G401 (cell line): ENCODE measurements around the gene NAXD. TPM values are rescaled to one million over a fixed set of nuclear protein-coding genes. Genes with fewer than 3 reads are reported as not detected.
"Not testable (repeated sequence)": the region's sequence is repeated elsewhere in the genome, so short reads cannot be mapped to it uniquely, and the experiment has no call there.

Experiments
- DNase-seq: peaks from one replicate; pipeline ENCODE4 v3.0.0-alpha.2; 2015; ENCODE audit warnings: low spot score
- in situ Hi-C: cut with HindIII; loops from 2 replicates; pipeline ENCODE4 v1.10.0; 2016; ENCODE audit warnings: low sequenced_read_pairs, mixed read lengths
- total RNA-seq: library from RNA; depleted of rRNA; stranded (reverse); fragments of >200 nt; shearing (Covaris generic); gene quantifications from 2 replicates; pipeline ENCODE4 v1.2.3, GENCODE V29; 2014

Gene NAXD
- total RNA-seq, 1 experiment from 2014 or later = 22.8 TPM

DNA sequence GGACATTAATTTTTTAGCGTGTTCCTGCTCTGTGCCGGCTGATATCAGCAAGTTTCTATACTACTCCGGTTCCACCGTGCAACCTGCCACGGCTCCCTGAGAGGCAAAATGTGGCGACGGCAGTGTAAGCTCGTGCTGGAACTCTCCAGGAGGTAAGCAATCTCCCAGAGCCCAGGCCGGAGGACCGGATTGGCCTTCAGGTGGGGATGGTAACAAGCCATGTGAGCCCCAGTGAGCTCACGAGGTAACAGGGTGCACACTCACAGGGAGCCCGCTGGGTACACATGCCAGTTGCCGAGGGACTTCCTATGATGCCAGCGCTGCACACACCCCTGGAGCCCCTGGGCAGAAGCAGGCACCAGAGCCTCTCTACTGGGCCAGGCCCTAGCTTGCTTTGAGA, 38.5 kb downstream of the NAXD start:
- DNase-seq = no peak
- in situ Hi-C loops = no loop called here

DNA sequence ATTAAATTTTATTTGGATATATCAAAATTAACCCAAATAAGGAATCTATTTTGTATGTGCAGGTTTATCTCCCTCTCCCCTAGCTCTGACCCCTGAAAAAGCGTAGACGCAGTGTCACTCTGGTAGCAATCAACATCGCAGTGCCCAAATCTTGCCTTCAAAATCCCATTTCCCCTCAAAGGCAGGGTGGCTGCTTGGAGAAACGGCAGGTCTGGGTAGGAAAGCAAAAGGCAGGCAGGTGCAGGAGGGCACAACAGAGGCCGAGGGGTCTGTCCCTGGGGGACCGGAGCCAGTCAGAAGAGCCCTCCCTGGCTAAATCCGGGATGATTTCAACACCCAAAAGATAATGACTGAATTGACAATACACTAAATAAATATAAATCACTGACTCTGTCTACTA, 41.9 kb downstream of the NAXD start:
- DNase-seq = no peak
- in situ Hi-C loops = no loop called here

DNA sequence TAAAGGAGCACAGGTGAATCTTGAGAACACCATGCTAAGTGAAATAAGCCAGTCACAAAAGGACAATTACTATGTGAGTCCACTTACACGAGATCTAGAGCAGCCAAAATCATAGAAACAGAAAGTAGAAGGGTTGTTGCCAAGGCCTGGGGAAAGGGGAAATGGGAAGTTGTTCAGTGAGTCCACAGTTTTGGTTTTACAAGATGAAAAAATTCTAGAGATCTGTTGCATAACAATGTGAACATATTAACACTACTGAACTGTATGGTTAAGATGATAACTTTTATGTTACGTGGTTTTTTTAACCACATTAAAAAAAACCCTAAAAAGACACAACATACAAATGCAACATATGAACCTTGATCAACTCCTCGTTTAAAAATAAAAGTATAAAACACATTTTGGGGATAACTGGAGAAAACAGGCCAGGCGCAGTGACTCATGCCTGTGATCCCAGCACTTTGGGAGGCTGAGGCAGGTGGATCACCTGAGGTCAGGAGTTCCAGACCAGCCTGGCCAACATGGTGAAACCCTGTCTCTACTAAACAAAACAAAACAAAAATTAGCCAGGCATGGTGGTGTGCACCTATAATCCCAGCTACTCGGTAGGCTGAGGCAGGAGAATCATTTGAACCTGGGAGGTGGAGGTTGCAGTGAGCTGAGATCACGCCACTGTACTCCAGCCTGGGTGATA, 43.0 kb downstream of the NAXD start:
- in situ Hi-C loops, DNase-seq: not testable (repeated sequence)

GRCh38 chr13:110661256-110661655, 45.9 kb downstream of the NAXD start:
- in situ Hi-C loops = no loop called here
- no peak for DNase-seq

DNA sequence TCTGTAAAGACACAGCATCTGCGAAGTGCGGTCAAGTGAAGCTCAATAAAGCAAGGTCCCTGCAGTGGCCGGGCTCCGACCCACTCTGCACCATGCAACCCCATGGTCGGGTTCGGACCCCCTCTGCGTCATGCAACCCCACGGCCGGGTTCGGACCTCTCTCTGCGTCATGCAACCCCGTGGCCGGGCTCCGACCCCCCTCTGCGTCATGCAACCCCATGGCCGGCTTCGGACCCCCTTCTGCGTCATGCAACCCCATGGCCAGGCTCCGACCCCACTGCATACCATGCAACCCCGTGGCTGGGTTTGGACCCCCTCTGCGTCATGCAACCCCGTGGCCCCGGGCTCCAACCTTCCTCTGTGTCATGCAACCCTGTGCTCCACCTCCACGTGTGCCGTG, 46.7 kb downstream of the NAXD start:
- DNase-seq = no peak
- in situ Hi-C loops = no loop called here

DNA sequence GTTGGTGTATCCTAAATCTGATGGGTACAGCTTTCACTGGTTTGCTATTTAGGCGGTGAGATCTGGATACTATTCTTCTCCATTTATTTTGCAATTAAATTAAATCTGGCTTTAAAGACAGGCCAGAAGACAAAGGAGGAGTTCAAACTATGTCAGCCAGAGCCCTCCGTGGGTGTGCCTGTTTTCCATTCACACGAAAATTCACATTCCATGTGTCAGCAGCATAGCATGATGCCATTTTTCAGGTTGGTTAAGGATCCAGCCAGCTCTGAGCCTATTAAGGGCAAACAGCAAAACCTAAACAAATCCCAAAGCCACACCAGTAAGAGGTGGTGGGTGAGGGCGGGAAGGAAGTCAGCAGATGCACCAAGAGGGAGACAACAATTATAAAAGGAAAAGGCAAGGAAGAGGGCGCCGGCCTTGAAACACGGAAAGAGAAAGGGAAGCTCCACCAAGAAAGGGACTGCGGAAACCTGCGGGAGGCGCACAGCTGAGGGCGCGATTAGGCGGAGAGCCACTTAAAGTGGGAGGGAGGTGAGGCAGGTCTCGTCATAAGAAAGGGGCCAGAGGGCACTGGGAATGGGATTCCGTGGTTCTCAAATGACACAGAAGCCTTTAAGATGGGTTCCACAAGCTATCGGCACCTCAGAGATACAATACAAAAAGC, 47.6 kb downstream of the NAXD start:
- DNase-seq = no peak
- in situ Hi-C loops = no loop called here

DNA sequence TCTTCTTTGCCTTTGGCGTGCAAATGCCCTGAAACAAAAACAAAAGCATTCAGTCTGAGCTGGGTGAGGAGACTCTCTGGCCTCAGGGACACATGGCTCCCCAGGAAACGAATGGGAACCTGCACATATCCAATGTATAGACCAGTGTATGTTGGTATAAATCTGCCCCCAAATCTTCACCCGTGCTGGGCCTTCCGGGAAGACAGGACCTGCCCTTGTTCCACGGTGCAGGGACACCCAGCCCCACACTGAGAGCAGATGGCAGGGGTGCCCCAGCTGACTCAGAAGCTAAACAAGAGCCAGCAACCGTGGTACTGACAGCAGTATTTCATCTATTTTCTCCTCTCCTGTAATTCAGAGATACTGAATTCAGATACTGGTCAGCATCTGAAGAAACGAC, 48.1 kb downstream of the NAXD start:
- in situ Hi-C loops = no loop called here

GRCh38 chr13:110664041-110664440, 48.7 kb downstream of the NAXD start:
- DNase-seq = no peak
- in situ Hi-C loops = no loop called here

More for the DNA sequence above, 48.1 kb downstream of the NAXD start:
- no peak for DNase-seq

GRCh38 chr13:110664673-110665072, 49.3 kb downstream of the NAXD start:
- in situ Hi-C loops = no loop called here
- DNase-seq = no peak

GRCh38 chr13:110665491-110666254, 50.3 kb downstream of the NAXD start:
- DNase-seq = no peak
- in situ Hi-C loops = no loop called here

DNA sequence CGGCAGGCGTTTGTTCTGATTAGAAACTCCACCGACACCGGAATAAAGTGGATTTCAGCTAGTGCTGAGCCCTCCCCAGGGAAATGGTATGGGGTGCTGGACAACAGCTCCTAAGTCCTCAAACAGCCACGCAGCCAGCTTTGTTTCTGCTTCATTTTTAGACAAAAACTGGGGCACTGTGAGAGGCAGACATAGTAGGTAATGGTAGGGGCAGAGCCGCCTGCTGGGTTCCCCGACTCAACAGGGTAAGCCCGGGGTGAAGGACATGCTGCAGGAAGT, 50.8 kb downstream of the NAXD start:
- no peak for DNase-seq
- in situ Hi-C loops = no loop called here

GRCh38 chr13:110669036-110669435, 53.7 kb downstream of the NAXD start:
- in situ Hi-C loops = no loop called here

GRCh38 chr13:110669814-110670213, 54.5 kb downstream of the NAXD start:
- DNase-seq, in situ Hi-C loops: not testable (repeated sequence)

More at GRCh38 chr13:110669036-110669435, 53.7 kb downstream of the NAXD start:
- no peak for DNase-seq

DNA sequence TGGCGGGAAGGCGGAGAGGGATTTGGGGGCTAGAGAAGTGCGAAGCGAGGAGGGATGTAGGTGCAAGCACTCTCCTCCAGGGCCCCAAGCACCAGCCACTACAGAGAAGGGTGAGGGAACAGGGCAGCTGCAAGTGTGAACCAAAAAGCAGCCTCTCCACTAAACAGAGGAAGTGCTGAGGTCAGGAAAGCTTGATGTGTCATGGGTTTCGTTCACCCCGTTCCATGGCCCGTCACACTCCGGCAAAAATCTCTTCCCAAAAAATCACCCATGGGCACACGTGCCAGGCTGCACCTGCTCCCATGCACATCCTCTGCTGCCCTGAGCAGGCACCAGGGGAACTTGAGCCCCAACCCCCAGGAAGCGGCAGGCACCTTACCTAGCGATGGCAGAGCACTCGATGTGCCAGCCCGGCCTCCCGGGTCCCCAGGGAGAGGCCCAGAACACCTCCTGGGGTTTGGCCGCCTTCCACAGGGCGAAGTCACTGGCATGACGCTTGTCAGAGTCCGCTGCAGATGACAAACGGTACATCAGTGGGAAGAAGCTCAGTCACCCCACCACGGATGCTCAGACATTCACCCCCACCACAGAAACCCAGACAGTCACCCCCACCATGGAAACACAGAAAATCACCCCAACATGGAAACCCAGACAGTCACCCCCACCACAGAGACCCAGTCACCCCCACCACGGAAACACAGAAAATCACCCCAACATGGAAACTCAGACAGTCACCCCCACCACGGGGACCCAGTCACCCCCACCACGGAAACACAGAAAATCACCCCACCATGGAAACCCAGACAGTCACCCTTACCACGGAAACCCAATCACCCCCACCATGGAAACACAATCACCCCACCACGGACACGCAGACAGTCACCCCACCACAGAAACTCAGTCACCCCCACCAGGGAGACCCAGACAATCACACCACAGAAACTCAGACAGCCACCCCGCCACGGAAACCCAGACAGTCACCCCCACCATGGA, 61.5 kb downstream of the NAXD start:
- peak; percentile 14 for DNase-seq
- in situ Hi-C loops = no loop called here

GRCh38 chr13:110677731-110678545, 62.6 kb downstream of the NAXD start:
- in situ Hi-C loops = no loop called here
- DNase-seq = peak; percentile 64

- no peak for DNase-seq
- in situ Hi-C loops = no loop called here
Measured at GRCh38 chr13:110680852-110681251, 65.5 kb downstream of the NAXD start.

GRCh38 chr13:110681868-110682550, 66.7 kb downstream of the NAXD start:
- in situ Hi-C loops = no loop called here
- DNase-seq = no peak

DNA sequence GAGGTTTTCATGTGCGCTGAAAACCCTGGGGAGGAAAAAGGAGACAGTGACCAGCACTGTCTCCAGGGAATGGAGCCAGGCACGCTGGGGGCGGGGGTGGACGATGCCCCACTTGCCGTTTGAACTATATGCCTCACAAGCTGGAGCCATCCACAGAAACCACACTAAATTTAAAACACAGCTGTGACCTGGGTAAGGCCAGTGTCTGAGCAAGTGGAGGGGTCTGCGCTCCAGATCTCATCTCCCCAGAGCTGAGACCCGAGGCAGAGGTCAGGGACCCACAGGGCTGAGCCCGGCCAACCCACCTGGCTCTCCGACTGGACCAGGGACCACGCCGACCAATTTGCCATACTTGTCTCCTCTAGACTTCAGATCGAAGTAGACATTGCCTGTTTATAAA, 67.4 kb downstream of the NAXD start:
- in situ Hi-C loops = no loop called here
- no peak for DNase-seq
